T-cell (primary cell): ENCODE data around the gene FBXL14. TPM values are rescaled to one million over a fixed set of nuclear protein-coding genes. Genes with fewer than 3 reads are reported as not detected.
A peak's percentile ranks its signal among the peaks of the same experiment; 100 is the strongest.

Experiments
- ATAC-seq, 4 experiments: fragments of 200-7000 bp in 3 of 4; fragments of 150-1000 bp in 1 of 4; cut with Tn5 transposase; replicated peaks in 1 of 4; 1 replicate in 3 of 4; 2 replicates in 1 of 4; pipeline ENCODE4 v1.10.0; 2021; ENCODE audit warnings: moderate library complexity in 3 of 4, mild to moderate bottlenecking in 2 of 4, moderate number of reproducible peaks in 1 of 4
- CTCF ChIA-PET, 2 donors: fragments of 300-600 bp; sonication (Branson Sonifier 250); formaldehyde crosslinking; loops; one replicate each; lab custom pipeline; 2022; ENCODE audit warnings: antibody characterized with exemption in 2 of 2; lab: Charles Lee
- POLR2A ChIA-PET, 2 donors: fragments of 300-600 bp; sonication (Branson Sonifier 250); formaldehyde crosslinking; loops; one replicate each; lab custom pipeline; 2022; ENCODE audit warnings: antibody characterized with exemption in 2 of 2; lab: Charles Lee
- DNase-seq, 35 experiments: peaks; one replicate each; pipeline versions ENCODE4 v3.0.0 to v3.0.0-alpha.2; 2013 to 2023
- H3K27ac ChIP-seq: one replicate; pipeline ENCODE4 v1.5.1; 2013; ENCODE audit warnings: low read length
- H3K27me3 ChIP-seq, 2 experiments: replicated peaks in 1 of 2; 1 replicate in 1 of 2; 2 replicates in 1 of 2; pipeline versions ENCODE4 v1.6.1 to v1.7.0; 2013; ENCODE audit warnings: low read length in 1 of 2, mixed read lengths in 1 of 2; ENCODE audit not compliant: control insufficient read depth in 2 of 2, insufficient read depth in 2 of 2; ENCODE audit errors: extremely low read depth in 1 of 2
- H3K36me3 ChIP-seq, 2 donors: 1 replicate in 1 of 2; 2 replicates in 1 of 2; pipeline versions ENCODE4 v1.6.1 to v1.7.0; 2013; ENCODE audit warnings: low read length in 1 of 2; ENCODE audit not compliant: control insufficient read depth in 2 of 2, insufficient read depth in 1 of 2; ENCODE audit errors: extremely low read depth in 1 of 2
- H3K4me1 ChIP-seq, 2 experiments: 1 replicate in 1 of 2; 2 replicates in 1 of 2; pipeline versions ENCODE4 v1.6.1 to v1.7.0; 2013; ENCODE audit warnings: low read length in 2 of 2, mixed read lengths in 1 of 2; ENCODE audit not compliant: insufficient read depth in 2 of 2, control insufficient read depth in 1 of 2; ENCODE audit errors: extremely low read depth in 1 of 2
- H3K4me3 ChIP-seq, 2 donors: 1 replicate in 1 of 2; 2 replicates in 1 of 2; pipeline versions ENCODE4 v1.5.1 to v1.7.0; 2013; ENCODE audit warnings: mild to moderate bottlenecking in 2 of 2, low read length in 1 of 2, moderate library complexity in 1 of 2; ENCODE audit not compliant: control insufficient read depth in 1 of 2; ENCODE audit errors: extremely low read depth in 1 of 2
- H3K9me3 ChIP-seq: 2 replicates; pipeline ENCODE4 v1.7.0; 2013
- H3K27ac Mint-ChIP-seq, 2 donors: one replicate each; pipeline ENCODE4 v1.8.0; 2020 to 2021; ENCODE audit warnings: mild to moderate bottlenecking in 2 of 2, mixed read lengths in 2 of 2
- H3K27me3 Mint-ChIP-seq, 2 donors: one replicate each; pipeline ENCODE4 v1.8.0; 2021 to 2022; ENCODE audit warnings: mixed read lengths in 2 of 2
- H3K36me3 Mint-ChIP-seq: one replicate; pipeline ENCODE4 v1.8.0; 2021; ENCODE audit warnings: mixed read lengths
- H3K4me1 Mint-ChIP-seq, 3 donors: one replicate each; pipeline ENCODE4 v1.8.0; 2020 to 2022; ENCODE audit warnings: mixed read lengths in 3 of 3, mild to moderate bottlenecking in 1 of 3
- H3K4me3 Mint-ChIP-seq, 3 donors: one replicate each; pipeline ENCODE4 v1.8.0; 2020 to 2022; ENCODE audit warnings: mild to moderate bottlenecking in 3 of 3, mixed read lengths in 3 of 3, moderate library complexity in 3 of 3
- H3K9me3 Mint-ChIP-seq, 3 donors: one replicate each; pipeline ENCODE4 v1.8.0; 2020 to 2022; ENCODE audit warnings: mixed read lengths in 3 of 3
- WGBS: methylation state at CpG from one replicate; pipeline ENCODE4 v1.1.5; 2013; ENCODE audit warnings: missing lambda C conversion rate; ENCODE audit not compliant: insufficient coverage; 5-methylcytosine and 5-hydroxymethylcytosine counted together
- total RNA-seq, 35 experiments: library from RNA in 6 of 35; stranded (reverse) in 6 of 35; fragments of 120-200 nt in 1 of 35; gene quantifications; one replicate each; pipeline versions ENCODE4 v1.2.1 to v1.2.4 and lab custom pipeline; 2013 to 2026

FBXL14 gene
- total RNA-seq, 5 donors from 2014 or later (not counting 1 experiment from before 2014, with no cell fraction given), result 27.3 to 48.7 (median 42.5) TPM

DNA sequence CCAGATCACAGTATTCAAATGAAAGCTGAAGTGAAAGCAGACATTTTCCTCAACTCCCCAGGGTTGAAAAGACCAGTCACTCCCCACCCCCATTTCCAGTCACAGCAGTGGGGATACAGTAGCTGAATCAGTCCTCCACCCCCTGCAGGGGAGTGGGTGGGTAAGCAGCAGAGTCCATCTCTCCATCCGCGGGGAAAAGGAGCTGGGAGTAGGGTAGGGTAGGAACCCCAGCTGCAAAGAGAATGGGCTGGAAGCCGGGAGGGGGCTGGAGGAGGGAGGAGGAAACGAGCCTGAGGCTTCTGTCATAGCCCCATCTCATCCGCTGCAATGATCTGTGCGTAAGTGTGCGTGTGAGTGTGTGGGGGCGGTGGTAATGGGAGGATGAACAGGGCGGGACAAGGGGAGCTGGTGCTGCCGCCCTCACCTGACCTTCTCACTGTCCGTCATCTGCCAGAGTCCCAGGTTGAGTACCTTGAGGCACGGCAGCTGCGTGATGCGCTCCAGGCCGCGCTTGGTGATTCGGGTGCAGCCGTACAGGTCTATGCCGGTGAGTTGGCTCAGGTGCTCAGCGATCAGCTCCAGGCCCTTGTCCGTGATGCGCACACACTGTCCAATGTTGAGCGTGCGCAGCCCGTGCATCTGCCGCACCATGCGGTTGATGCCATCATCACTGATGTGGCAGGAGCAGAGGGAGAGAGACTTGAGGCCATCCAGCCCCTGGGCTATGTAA is 1.8 kb downstream of the FBXL14 start:
- H3K4me3 ChIP-seq, result peak overlapping the region; percentile 75 to 78
- H3K4me1 ChIP-seq, result peaks cover 28 to 35% of the 10 kb centered on the region in 2 experiments
- ChIA-PET CTCF (interaction anchor here (0.6 to 4.6 kb wide), 15 partner anchors 9 to 1081 kb away, joined by 3 to 34 read pairs (median 4); no protein-coding TSS in a partner anchor), POLR2A (interaction anchor here (0.5 to 0.9 kb wide), 3 partner anchors 9 to 474 kb away, joined by 3 to 4 read pairs (median 3); no protein-coding TSS in a partner anchor)
- H3K36me3 ChIP-seq, result no peaks in the 10 kb centered on the region
- no peaks in the 10 kb centered on the region for H3K9me3 Mint-ChIP-seq
- peak overlapping the region; percentile 85 to 95 (median 90) for H3K4me3 Mint-ChIP-seq
- no peaks in the 10 kb centered on the region for H3K9me3 ChIP-seq
- 15% methylated on average over 25 of the region's 27 CpGs for WGBS
- H3K27ac Mint-ChIP-seq, result peak overlapping the region; percentile 87 to 93
- peaks cover 59 to 72% (median 68%) of the 10 kb centered on the region in 3 donors for H3K4me1 Mint-ChIP-seq
- H3K27me3 Mint-ChIP-seq, result no peaks in the 10 kb centered on the region
- H3K27me3 ChIP-seq, result no peaks in the 10 kb centered on the region
- H3K36me3 Mint-ChIP-seq, result peaks cover 17% of the 10 kb centered on the region
- peak; percentile 26 to 71 (median 52) for DNase-seq
- peak overlapping the region; percentile 73 for H3K27ac ChIP-seq
- ATAC-seq, result peak; percentile 28 to 32 (median 32)

DNA sequence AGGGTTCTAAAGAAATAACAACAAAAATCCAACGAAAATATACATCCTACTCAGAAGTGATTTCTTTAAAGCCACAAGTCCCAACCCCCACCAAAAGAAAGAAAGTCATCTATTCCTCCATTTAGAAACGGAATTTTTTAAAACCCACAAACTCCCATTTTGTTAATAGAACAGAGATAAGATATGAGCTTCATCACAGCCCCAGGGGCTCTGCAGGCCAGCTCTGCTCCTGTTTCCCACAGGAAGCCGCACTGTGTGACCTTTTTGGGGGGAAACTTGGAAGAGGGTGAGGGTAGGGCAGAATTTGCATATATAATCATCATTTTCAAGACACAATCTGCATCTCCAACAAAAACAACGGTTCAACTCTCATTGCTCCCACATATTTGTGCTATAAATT is 2.8 kb downstream of the FBXL14 start:
- Histone ChIP-seq H3K4me1 (peaks cover 29 to 35% of the 10 kb centered on the region in 2 experiments), H3K27me3 (no peaks in the 10 kb centered on the region), H3K36me3 (peaks cover 0 to 1% of the 10 kb centered on the region in 2 donors), H3K27ac (peak overlapping the region; percentile 22), H3K4me3 (peak overlapping the region; percentile 12 to 78), H3K9me3 (no peaks in the 10 kb centered on the region)
- ChIA-PET CTCF (interaction anchor here (0.6 to 4.6 kb wide), 9 partner anchors 8 to 1257 kb away, joined by 3 to 34 read pairs (median 5); no protein-coding TSS in a partner anchor), POLR2A (no interaction called here)
- DNase-seq, result no peak
- Mint-ChIP-seq H3K27ac (peak overlapping the region; percentile 87 to 93), H3K36me3 (peaks cover 18% of the 10 kb centered on the region), H3K9me3 (no peaks in the 10 kb centered on the region), H3K27me3 (no peaks in the 10 kb centered on the region), H3K4me1 (peaks cover 65 to 76% (median 72%) of the 10 kb centered on the region in 3 donors), H3K4me3 (peak overlapping the region; percentile 85 to 95 (median 90))
- WGBS, result no CpG with 5 or more reads among the region's 4 CpGs
- no peak for ATAC-seq

DNA sequence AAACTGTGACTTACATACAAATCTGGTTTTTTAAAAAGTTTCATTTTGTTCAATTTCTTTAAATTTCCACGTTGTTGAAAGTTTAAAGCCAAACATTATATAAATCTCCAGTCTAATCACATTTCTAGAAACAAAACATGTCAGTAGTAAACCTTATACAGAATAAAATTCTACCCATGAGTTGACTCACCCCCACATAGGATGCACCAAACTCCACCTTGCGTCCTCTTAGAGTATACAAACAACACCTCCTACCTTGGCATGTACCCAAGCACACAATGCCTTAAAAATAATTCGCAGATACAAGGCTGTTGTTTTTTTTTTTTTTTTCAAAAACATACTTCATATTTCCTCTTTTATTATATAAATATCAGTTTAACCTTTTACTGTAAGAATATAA is 3.3 kb downstream of the FBXL14 start:
- H3K27me3 Mint-ChIP-seq, result no peaks in the 10 kb centered on the region
- Histone ChIP-seq H3K27ac (no peak overlapping the region), H3K27me3 (no peaks in the 10 kb centered on the region), H3K4me1 (peaks cover 29 to 35% of the 10 kb centered on the region in 2 experiments), H3K36me3 (peaks cover 0 to 4% of the 10 kb centered on the region in 2 donors), H3K9me3 (no peaks in the 10 kb centered on the region), H3K4me3 (peak overlapping the region in 1 of 2 donors; percentile 78)
- H3K27ac Mint-ChIP-seq, result peak overlapping the region; percentile 88 to 93
- DNase-seq (peak in 29 of 35 experiments; percentile 18 to 76 (median 36)), ATAC-seq (no peak)
- peaks cover 65 to 74% (median 70%) of the 10 kb centered on the region in 3 donors for H3K4me1 Mint-ChIP-seq
- 0% methylated on average over 1 of the region's 3 CpGs for WGBS
- ChIA-PET CTCF (interaction anchor here (0.9 to 4.6 kb wide), 3 partner anchors 473 to 489 kb away, joined by 3 to 34 read pairs (median 18); no protein-coding TSS in a partner anchor), POLR2A (no interaction called here)
- peak overlapping the region; percentile 83 to 95 (median 85) for H3K4me3 Mint-ChIP-seq
- H3K36me3 Mint-ChIP-seq, result peaks cover 21% of the 10 kb centered on the region
- no peaks in the 10 kb centered on the region for H3K9me3 Mint-ChIP-seq

DNA sequence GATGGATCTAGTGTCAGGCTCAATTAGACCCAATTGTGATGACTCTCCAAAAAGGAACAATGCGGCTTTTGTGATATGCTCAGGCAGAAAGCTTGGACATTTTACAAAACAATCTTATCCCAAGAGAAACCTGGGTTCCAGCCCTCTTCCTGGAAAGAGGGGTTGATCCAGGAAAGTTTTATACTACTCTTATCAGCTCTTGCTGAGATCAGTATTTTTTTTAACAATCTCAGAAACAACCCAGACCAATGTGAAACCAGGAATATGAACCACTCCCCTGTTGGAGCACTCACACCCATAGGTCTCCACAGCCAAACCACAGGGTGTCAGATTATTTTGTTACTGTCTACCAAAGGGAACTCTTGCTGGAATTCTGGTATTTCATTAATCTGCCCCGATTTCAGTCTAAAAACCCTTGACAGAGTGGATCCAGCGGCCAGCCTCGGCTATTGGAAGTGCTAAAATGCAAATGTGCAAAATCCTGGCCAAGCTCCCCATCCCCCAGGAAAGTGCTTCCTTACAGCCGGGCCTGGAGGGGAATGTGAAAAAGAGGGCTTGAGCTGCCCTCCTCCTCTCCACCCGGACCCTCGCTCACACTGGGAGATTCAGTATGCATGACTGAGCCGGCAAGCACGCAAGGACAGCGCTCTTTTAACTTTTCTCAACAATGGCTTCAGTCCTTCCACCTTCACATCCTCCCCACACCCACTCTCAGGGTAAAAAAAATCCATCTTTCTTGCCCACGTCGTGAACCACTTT is 4.0 kb downstream of the FBXL14 start:
- H3K27me3 ChIP-seq, result no peaks in the 10 kb centered on the region
- ChIA-PET POLR2A (interaction anchor here in 1 of 2 donors (0.7 kb wide), 1 partner anchor 188 kb away, joined by 8 read pairs; no protein-coding TSS in a partner anchor), CTCF (interaction anchor here (0.6 to 5.3 kb wide), 5 partner anchors 22 to 473 kb away, joined by 3 to 55 read pairs (median 4); no protein-coding TSS in a partner anchor)
- WGBS, result 31% methylated on average over 5 of the region's 12 CpGs
- ATAC-seq (no peak), DNase-seq (no peak)
- no peak overlapping the region for H3K27ac ChIP-seq
- H3K4me1 Mint-ChIP-seq, result peaks cover 59 to 68% (median 64%) of the 10 kb centered on the region in 3 donors
- H3K9me3 Mint-ChIP-seq, result no peaks in the 10 kb centered on the region
- H3K4me1 ChIP-seq, result peaks cover 29 to 34% of the 10 kb centered on the region in 2 experiments
- no peaks in the 10 kb centered on the region for H3K9me3 ChIP-seq
- peaks cover 0 to 4% of the 10 kb centered on the region in 2 donors for H3K36me3 ChIP-seq
- peak overlapping the region; percentile 83 to 95 (median 85) for H3K4me3 Mint-ChIP-seq
- H3K27me3 Mint-ChIP-seq, result no peaks in the 10 kb centered on the region
- H3K36me3 Mint-ChIP-seq, result peaks cover 21% of the 10 kb centered on the region
- H3K4me3 ChIP-seq, result peak overlapping the region in 1 of 2 donors; percentile 20
- peak overlapping the region; percentile 88 to 89 for H3K27ac Mint-ChIP-seq

DNA sequence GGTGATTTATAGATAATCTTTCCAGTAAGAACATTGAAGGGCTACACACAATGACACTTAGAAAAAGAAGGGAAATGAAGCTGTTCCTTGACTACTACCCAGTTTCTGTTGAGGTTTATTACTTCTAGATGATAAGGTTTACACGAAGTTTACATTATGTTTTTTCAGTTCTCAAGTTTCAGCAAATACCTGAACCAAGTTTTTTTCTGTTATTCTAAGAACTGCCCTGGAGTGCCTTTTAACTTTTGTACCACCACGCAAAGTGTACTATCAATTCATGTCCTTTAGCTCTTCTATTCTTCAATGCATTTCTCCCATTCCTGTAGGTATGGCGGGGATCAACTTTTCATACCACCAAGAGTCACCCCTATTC is 5.8 kb downstream of the FBXL14 start:
- WGBS, result 95% methylated on average over 2 of the region's 3 CpGs
- H3K4me3 ChIP-seq, result no peak overlapping the region
- H3K9me3 ChIP-seq, result no peaks in the 10 kb centered on the region
- DNase-seq (no peak), ATAC-seq (no peak)
- peaks cover 0 to 8% of the 10 kb centered on the region in 2 donors for H3K36me3 ChIP-seq
- no peak overlapping the region for H3K27ac ChIP-seq
- Mint-ChIP-seq H3K4me3 (peak overlapping the region in 2 of 3 donors; percentile 37 to 85), H3K4me1 (peaks cover 55 to 62% (median 61%) of the 10 kb centered on the region in 3 donors), H3K9me3 (no peaks in the 10 kb centered on the region), H3K36me3 (peaks cover 22% of the 10 kb centered on the region), H3K27ac (peak overlapping the region; percentile 78 to 87), H3K27me3 (no peaks in the 10 kb centered on the region)
- H3K4me1 ChIP-seq, result peaks cover 26 to 27% of the 10 kb centered on the region in 2 experiments
- POLR2A ChIA-PET, result interaction anchor here in 1 of 2 donors (0.6 kb wide), 1 partner anchor 13 kb away, joined by 4 read pairs; no protein-coding TSS in a partner anchor
- CTCF ChIA-PET, result interaction anchor here (0.5 to 5.3 kb wide), 9 partner anchors 10 to 1287 kb away, joined by 3 to 55 read pairs (median 5); no protein-coding TSS in a partner anchor
- H3K27me3 ChIP-seq, result no peaks in the 10 kb centered on the region
